ENCODE data around the gene NUDT16. TPM values are rescaled to one million over a fixed set of nuclear protein-coding genes. Genes with fewer than 3 reads are reported as not detected.

NUDT16 gene
- total and polyA plus RNA-seq, 2 donors (not counting 3 experiments of a cell fraction or from before 2014, with no cell fraction given): 13.2 to 28.5 TPM

DNA sequence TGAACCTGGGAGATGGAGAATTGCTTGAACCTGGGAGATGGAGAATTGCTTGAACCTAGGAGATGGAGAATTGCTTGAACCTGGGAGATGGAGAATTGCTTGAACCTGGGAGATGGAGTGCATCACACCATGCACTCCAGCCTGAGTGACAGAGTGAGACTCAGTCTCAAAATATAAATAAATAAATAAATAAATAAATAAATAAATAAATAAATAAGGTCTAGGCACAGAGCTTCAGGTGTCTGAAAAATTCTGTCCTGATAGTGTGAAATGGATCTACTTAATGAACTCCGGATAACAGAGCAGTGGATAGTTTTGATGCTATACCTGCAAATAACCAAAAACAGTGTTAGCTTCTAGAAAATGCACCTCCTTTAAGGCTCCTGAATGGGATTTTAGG lies 24.3 kb upstream of the NUDT16 start:
- ChIA-PET CTCF (no interaction called here), POLR2A (no interaction called here)
- no peaks in the 10 kb centered on the region for H3K79me2 ChIP-seq (ENCODE audit: control insufficient read depth, insufficient read depth, low read length)
- H2AFZ ChIP-seq (ENCODE audit: low read depth, low read length): no peak overlapping the region
- TF ChIP-seq JUN (IDR thresholded peaks at IDR 0.05; ENCODE audit: borderline replicate concordance, insufficient read depth, insufficient read length, low read depth) (no peak), GATA2 (IDR thresholded peaks at IDR 0.05; ENCODE audit: insufficient read depth, insufficient read length, low read depth, low read length) (no peak), POLR2A (IDR thresholded peaks at IDR 0.05; ENCODE audit: low read depth, low read length) (no peak), FOS (IDR thresholded peaks at IDR 0.05; ENCODE audit: borderline replicate concordance, insufficient read depth, low read length) (no peak), POLR2AphosphoS5 (IDR thresholded peaks at IDR 0.05; ENCODE audit: insufficient read depth, low read depth, low read length) (no peak), EZH2 (IDR thresholded peaks at IDR 0.05; ENCODE audit: borderline replicate concordance, low read depth, low read length, severe bottlenecking) (no peak), MYC (IDR thresholded peaks at IDR 0.05; ENCODE audit: low read depth, low read length) (no peak)
- TF ChIP-seq, protein P1, sequence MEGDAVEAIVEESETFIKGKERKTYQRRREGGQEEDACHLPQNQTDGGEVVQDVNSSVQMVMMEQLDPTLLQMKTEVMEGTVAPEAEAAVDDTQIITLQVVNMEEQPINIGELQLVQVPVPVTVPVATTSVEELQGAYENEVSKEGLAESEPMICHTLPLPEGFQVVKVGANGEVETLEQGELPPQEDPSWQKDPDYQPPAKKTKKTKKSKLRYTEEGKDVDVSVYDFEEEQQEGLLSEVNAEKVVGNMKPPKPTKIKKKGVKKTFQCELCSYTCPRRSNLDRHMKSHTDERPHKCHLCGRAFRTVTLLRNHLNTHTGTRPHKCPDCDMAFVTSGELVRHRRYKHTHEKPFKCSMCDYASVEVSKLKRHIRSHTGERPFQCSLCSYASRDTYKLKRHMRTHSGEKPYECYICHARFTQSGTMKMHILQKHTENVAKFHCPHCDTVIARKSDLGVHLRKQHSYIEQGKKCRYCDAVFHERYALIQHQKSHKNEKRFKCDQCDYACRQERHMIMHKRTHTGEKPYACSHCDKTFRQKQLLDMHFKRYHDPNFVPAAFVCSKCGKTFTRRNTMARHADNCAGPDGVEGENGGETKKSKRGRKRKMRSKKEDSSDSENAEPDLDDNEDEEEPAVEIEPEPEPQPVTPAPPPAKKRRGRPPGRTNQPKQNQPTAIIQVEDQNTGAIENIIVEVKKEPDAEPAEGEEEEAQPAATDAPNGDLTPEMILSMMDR (IDR thresholded peaks at IDR 0.05; ENCODE audit: extremely low read depth in 1 of 2, insufficient read depth in 1 of 2, low read depth in 1 of 2, low read length in 2 of 2): no peak
- TF ChIP-seq, protein P2, sequence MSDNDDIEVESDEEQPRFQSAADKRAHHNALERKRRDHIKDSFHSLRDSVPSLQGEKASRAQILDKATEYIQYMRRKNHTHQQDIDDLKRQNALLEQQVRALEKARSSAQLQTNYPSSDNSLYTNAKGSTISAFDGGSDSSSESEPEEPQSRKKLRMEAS (IDR thresholded peaks at IDR 0.05; ENCODE audit: insufficient read depth, insufficient read length): no peak
- no peaks in the 10 kb centered on the region for H3K9me1 ChIP-seq (replicated peaks; ENCODE audit: control insufficient read depth, extremely low read depth, insufficient read depth, low read length)
- no peak overlapping the region for H3K27ac ChIP-seq (ENCODE audit: insufficient read depth, low read depth, low read length)
- H3K4me3 ChIP-seq (replicated peaks in 1 of 3; ENCODE audit: insufficient read depth in 1 of 3, low read depth in 1 of 3, low read length in 3 of 3): no peak overlapping the region
- no peaks in the 10 kb centered on the region for H3K36me3 ChIP-seq (ENCODE audit: control insufficient read depth in 2 of 2, extremely low read depth in 1 of 2, insufficient read depth in 2 of 2, low read length in 2 of 2)
- FAIRE-seq (no peak), DNase-seq (ENCODE audit: low read depth, low spot score) (no peak)
- peaks cover 21% of the 10 kb centered on the region for H3K4me1 ChIP-seq (ENCODE audit: control insufficient read depth, extremely low read depth, insufficient read depth, low read length)
- dilution Hi-C loops (cut with MboI; ENCODE audit: extremely low pct_ligation_motif_present, low sequenced_read_pairs) (no loop called here), intact Hi-C loops (cut with micrococcal nuclease) (no loop called here)
- no peak overlapping the region for H3K9ac ChIP-seq (replicated peaks; ENCODE audit: extremely low read depth, insufficient read depth, low read length)
- BruUV-seq (replicated peaks): no TSS peak
- no peak overlapping the region for H3K4me2 ChIP-seq (ENCODE audit: insufficient read depth, low read length)
- H3K27me3 ChIP-seq (ENCODE audit: control insufficient read depth in 2 of 2, insufficient read depth in 2 of 2, low read length in 2 of 2): no peaks in the 10 kb centered on the region
- H3K9me3 ChIP-seq (replicated peaks; ENCODE audit: control insufficient read depth, insufficient read depth, low read length): no peaks in the 10 kb centered on the region
- H4K20me1 ChIP-seq (replicated peaks; ENCODE audit: control insufficient read depth, extremely low read depth, insufficient read depth, low read length): no peaks in the 10 kb centered on the region
